ENCODE results near the gene AXIN1.
"Not testable (repeated sequence)": the region's sequence is repeated elsewhere in the genome, so short reads cannot be mapped to it uniquely, and the experiment has no call there.

Gene AXIN1

GRCh38 chr16:369275-369865, 16.8 kb upstream of the AXIN1 start:
- DNase-seq: no peak

DNA sequence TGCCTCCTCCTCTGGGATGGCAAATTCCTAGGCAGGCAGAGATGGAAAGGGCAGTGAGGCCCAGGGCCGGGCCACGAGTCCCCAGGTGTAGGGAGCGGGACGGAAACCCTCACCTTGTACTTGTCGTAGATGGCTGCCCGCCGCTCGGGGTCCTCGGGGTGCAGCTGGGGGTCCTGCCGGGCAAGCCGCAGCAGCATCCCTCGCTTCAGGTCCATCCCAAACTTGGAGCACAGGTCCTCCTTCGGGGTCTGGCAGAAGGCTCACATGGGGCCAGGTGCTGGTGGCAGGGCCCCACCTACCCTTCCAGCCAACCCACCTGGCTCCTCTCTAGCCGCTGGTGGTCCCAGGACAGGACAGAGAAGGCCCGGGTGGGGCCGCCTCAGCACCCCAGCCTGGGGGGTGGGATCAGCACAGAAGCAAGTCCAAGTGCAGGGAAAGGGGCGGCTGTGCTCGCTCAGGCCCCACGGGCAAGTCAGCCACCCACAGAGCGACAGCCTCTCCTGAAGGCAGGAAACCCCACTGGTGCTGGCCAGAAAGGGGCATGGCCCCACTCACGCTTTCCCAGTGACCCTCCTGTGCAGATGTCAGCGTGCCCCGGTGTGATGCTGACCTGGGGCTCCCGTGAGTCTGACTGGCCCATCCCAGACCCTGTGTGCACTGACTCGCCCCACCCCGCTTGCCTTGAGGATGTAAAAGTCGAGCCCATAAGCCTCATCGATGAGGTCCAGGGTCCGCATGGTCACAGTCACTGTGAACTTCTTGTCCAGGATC, 16.1 kb upstream of the AXIN1 start:
- no peak for DNase-seq

DNA sequence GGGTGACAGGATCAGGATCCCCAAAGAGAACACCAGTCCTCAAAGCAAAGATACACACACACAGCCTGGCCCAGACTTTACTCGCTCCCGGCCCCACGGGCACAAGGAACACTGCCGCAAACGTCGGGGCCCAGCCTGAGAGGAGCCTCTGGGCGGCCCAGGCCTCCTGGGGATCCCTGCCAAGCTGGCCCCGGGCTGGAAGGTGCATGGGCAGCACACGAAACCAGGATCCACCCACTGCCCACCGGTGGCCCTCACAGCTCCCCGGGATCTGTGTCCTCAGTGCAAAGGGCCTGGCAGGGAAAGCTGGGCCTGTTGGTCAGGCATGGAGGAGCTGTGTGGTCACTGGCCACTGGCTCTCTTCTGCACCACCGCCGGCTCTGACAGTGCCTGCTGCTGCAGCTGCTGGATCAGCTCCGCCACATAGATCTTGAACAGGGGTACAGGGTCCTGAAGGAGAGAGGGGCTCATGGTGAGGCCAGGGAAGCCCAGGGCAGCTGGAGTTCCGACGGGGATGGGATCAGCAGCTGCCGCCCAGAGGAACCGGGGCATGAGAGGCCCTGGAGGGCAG, 14.9 kb upstream of the AXIN1 start:
- DNase-seq: no peak

DNA sequence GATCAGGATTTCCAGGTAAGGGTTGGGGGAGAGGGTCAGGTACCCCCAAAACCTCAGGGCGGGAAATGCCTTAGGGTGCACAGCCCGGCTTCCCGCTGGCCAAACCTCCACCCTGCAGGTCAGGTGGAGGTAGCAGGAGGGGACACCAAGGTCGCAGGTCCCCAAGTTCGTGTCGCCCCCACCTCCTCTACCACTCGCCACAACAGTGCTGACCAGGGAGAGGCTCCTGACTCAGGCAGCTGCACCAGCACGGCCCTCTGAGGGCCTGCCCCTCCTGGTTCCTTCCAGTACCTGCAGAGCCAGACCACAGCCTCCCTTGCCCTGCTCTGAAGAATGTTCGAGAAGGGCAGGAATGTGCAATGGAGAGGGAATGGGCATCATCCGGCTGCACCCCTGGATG, 14.0 kb upstream of the AXIN1 start:
- DNase-seq: no peak

DNA sequence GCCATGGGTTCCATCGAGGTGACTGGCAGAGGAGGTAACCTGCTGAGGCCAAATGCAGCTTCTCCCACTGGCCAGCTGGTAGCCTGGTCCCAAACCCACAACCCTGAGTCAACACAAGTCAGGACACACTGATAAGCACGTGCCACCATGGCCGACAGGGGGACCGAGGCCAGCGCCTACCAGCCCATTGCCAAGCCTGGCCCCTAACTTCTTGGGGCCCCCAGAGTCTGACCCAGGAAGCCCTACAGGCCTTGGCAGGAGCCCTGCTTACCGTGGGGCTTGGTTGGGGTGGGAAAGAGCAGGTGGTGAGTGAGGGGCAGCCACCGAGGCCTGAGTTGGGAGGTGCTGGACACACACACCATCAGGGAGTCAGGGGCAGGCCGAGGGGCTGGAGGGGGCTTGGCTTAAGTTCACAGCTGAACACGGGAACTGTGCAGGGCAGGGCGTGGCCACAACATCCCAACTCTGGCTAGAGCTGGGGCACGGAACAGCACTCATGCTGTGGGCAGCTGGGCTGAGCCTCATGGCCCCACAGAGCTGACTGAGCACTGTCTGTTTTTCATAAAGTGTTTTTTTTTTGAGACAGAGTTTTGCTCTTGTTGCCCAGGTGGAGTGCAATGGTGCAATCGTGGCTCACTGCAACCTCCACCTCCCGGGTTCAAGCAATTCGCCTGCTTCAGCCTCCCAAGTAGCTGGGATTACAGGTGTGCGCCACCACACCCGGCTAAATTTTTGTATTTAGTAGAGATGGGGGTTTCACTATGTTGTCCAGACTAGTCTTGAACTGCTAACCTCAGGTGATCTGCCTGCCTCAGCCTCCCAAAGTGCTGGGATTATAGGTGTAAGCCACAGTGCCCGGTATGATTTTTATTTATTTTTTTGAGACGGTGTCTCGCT, 12.3 kb upstream of the AXIN1 start:
- no peak for DNase-seq

GRCh38 chr16:363766-364490, 11.4 kb upstream of the AXIN1 start:
- DNase-seq: no peak

DNA sequence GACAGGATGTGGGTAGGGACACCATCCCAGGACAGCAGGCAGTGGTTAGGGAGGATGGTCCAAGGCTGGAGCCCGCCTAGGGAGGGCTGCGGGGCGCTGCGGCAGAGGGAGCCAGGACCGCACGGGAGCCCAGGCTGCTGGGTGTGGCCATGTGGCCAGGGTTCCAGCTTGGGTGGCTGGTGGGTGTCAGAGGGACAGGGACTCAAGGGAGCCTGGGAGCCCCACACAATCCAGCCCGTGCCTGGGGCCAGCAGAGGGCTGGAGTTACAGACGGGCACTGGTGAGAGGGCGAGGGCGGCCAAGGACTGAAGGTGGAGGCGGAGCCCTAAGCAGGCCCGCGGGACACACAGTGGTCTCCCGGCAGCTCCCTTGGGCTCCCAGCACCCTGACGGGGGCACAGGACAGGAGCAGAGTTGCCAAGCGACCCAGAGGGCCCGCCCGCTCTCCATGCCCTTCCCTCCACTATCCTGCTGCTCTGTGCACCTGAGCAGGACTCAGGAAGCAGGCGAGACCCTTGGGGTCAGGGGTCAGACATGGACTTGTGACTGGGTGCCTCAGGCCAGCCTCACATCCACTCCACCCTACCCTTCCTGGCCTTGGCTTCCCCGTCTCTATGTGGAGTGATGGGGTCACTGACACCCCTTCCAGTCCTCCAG, 10.7 kb upstream of the AXIN1 start:
- DNase-seq: no peak

GRCh38 chr16:362702-362999, 10.1 kb upstream of the AXIN1 start:
- DNase-seq: not testable (repeated sequence)

DNA sequence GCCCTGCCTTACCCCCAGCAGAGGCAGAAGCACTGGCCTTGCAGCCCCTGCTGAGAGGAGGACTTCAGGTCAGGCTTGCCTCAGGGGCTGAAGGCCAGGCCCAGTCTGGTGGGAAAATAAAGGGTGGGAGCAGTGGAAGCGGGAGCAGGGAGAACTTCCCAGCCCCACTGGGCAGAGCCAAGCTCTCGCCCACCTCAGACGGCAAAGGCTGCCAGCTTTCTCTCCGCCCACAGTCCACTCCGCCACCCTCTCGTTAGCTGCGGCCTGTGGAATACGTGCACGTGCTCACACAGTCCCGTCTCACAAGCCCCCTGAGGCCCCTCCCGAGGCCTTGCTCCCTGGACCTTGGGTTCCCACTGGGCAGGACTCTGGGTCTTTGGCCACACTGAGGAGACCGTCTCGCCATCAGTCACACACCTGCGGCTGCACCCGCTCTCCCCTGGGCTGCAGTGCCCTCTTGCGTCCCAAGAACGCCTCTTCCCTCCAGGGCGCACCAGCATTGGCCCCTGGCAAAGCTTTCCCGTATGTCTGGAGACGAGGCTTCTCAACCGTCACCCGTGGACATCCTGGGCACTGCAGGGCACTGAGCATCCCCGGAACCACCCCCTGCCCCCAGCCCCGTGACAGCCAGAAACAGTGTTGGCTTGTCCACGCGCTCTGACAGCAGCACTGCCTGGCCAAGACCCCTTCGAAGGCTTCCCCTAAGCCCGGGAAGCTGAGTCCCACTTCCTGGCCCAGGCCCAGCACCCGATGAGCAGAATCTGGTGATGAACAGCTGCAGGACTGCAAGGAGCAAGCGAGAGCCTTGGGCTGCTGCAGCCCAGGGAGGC, 9.6 kb upstream of the AXIN1 start:
- DNase-seq: peak; percentile 56

GRCh38 chr16:361341-361871, 8.9 kb upstream of the AXIN1 start:
- DNase-seq: no peak

- DNase-seq: no peak
Measured at GRCh38 chr16:360698-361336, 8.3 kb upstream of the AXIN1 start.

GRCh38 chr16:359871-360697, 7.6 kb upstream of the AXIN1 start:
- DNase-seq: no peak

- DNase-seq: no peak
Measured at GRCh38 chr16:359067-359763, 6.7 kb upstream of the AXIN1 start.

GRCh38 chr16:356741-357140, 4.2 kb upstream of the AXIN1 start:
- no peak for DNase-seq

- DNase-seq: no peak
Measured at GRCh38 chr16:354971-355461, 2.5 kb upstream of the AXIN1 start.

DNA sequence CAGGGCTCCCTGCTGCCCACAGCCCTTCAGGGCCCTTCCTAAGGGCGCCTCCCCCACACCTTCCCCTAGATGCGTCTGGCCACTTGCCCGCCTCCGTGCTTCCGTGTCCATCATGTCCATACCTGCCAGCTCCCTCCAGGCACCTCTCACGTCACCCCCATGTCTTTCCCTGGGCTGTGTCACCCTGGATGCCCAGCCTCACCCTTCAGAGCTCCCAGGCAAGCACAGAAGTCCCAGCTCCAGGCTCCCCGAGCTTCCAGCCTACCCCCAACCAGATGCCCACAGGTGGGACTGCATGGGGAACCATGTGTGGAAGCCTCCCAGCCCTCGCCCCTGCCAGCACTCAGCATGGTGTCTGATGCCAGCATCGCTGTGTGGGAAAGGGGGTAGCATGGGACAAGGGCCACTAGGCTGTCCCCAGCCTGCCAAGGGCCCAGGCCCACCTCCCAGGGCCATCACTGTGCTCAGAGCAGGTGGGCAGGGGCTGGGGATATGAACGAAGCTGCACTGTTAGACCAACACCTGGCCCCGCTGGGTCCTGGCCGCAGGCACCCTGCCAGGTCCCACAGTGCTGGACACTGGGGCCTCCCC, 1.9 kb upstream of the AXIN1 start:
- DNase-seq: no peak

DNA sequence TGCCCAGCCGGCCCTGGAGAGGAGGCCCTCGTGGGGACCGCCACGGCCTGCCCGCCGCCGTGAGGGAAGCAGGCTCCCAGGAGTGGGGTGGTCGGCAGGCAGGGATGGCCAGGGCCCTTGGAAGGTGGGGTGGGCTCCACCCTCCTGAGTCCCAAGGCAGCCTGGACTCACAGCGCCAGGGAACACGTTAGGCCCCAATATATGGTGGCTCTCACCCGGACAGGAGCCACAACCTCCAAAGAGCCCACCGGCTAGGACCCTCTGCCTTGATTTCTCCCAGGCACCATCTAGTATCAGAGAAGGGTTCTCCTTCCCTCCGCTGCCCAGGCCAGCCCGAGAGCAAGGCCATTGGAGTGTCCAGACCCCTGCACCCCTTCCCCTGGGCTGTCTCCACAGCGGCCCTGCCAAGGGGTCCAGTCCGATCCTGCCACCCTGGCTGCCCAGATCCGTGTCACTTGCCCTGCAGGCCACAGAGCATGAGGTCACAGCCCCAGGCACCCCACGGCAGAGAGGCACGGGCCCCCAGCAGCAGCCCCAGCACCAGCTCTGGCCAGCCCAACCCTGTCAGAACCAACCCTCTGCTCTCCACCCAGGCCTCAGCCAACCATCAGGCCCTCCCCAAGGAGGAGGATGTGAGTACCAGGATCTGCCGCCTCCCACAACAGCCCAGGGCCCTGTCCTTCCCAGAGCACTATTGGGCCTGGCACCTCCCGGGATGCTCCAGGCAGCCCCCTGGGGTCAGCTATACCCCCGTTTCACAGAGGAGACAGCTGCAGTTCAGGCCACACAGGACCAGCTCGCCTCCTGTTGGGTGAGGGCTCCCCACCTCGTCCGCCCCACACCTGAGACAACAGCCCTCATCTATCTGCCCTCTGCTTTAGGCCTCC, 1.1 kb upstream of the AXIN1 start:
- no peak for DNase-seq

All from KG1 (cell line).